ENCODE results near the gene ZNF436. TPM values are rescaled to one million over a fixed set of nuclear protein-coding genes. Genes with fewer than 3 reads are reported as not detected.
A peak's percentile ranks its signal among the peaks of the same experiment; 100 is the strongest.

ZNF436 gene
- total and polyA plus RNA-seq, 9 of the 15 experiments (the other 6 are each of a cell fraction or from before 2014, with no cell fraction given) = 2.1 to 11.3 (median 6.8) TPM

DNA sequence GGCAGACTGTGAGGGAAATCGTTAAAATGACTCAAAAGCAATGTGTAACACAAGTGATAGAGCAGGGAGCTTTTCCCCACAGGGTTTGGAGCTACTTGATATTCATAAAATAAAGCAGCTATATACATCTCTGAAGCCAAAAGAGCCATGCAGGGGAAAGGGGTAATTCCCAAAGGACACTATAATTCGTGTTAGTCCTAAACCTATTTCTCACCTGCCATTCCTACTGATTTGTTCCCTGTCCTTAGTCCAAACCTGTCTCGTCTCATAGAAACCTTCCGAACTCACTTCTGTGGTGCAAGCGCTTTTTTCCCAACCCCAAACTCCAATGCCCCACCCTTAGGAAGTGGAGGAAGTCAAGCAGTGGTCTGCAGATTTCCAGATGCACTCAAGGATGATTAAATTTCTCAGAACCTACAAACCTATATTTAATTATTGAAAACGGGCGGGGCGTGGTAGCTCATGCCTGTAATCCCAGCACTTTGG lies 24.6 kb downstream of the ZNF436 start (continued):
- TF ChIP-seq, protein P1, sequence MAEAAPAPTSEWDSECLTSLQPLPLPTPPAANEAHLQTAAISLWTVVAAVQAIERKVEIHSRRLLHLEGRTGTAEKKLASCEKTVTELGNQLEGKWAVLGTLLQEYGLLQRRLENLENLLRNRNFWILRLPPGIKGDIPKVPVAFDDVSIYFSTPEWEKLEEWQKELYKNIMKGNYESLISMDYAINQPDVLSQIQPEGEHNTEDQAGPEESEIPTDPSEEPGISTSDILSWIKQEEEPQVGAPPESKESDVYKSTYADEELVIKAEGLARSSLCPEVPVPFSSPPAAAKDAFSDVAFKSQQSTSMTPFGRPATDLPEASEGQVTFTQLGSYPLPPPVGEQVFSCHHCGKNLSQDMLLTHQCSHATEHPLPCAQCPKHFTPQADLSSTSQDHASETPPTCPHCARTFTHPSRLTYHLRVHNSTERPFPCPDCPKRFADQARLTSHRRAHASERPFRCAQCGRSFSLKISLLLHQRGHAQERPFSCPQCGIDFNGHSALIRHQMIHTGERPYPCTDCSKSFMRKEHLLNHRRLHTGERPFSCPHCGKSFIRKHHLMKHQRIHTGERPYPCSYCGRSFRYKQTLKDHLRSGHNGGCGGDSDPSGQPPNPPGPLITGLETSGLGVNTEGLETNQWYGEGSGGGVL (CRISPR knock-in tag; IDR thresholded peaks at IDR 0.05) = no peak
- TF ChIP-seq ATF1 (CRISPR knock-in tag; IDR thresholded peaks at IDR 0.05) (no peak), ATF1 (tag; IDR thresholded peaks at IDR 0.05) (no peak), ZNF354B (CRISPR knock-in tag; IDR thresholded peaks at IDR 0.05) (no peak), SIRT6 (IDR thresholded peaks at IDR 0.05; ENCODE audit: low read depth, low read length) (no peak), ZNF253 (CRISPR knock-in tag; conservative IDR thresholded peaks at IDR 0.05) (no peak), BRF1 (IDR thresholded peaks at IDR 0.05; ENCODE audit: borderline replicate concordance, extremely low read depth, insufficient read length) (no peak), LARP7 (IDR thresholded peaks at IDR 0.05) (no peak), ZBTB1 (CRISPR knock-in tag; IDR thresholded peaks at IDR 0.05; ENCODE audit: borderline replicate concordance, low read depth) (no peak; the same call in 1 of the 2 replicates)
- TF ChIP-seq, protein P2, sequence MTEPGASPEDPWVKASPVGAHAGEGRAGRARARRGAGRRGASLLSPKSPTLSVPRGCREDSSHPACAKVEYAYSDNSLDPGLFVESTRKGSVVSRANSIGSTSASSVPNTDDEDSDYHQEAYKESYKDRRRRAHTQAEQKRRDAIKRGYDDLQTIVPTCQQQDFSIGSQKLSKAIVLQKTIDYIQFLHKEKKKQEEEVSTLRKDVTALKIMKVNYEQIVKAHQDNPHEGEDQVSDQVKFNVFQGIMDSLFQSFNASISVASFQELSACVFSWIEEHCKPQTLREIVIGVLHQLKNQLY (CRISPR knock-in tag; conservative IDR thresholded peaks at IDR 0.05) = no peak
- TF ChIP-seq, protein P3, sequence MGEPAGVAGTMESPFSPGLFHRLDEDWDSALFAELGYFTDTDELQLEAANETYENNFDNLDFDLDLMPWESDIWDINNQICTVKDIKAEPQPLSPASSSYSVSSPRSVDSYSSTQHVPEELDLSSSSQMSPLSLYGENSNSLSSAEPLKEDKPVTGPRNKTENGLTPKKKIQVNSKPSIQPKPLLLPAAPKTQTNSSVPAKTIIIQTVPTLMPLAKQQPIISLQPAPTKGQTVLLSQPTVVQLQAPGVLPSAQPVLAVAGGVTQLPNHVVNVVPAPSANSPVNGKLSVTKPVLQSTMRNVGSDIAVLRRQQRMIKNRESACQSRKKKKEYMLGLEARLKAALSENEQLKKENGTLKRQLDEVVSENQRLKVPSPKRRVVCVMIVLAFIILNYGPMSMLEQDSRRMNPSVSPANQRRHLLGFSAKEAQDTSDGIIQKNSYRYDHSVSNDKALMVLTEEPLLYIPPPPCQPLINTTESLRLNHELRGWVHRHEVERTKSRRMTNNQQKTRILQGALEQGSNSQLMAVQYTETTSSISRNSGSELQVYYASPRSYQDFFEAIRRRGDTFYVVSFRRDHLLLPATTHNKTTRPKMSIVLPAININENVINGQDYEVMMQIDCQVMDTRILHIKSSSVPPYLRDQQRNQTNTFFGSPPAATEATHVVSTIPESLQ (CRISPR knock-in tag; IDR thresholded peaks at IDR 0.05) = no peak; the same call in 1 of the 2 replicates
- TF ChIP-seq, protein P4, sequence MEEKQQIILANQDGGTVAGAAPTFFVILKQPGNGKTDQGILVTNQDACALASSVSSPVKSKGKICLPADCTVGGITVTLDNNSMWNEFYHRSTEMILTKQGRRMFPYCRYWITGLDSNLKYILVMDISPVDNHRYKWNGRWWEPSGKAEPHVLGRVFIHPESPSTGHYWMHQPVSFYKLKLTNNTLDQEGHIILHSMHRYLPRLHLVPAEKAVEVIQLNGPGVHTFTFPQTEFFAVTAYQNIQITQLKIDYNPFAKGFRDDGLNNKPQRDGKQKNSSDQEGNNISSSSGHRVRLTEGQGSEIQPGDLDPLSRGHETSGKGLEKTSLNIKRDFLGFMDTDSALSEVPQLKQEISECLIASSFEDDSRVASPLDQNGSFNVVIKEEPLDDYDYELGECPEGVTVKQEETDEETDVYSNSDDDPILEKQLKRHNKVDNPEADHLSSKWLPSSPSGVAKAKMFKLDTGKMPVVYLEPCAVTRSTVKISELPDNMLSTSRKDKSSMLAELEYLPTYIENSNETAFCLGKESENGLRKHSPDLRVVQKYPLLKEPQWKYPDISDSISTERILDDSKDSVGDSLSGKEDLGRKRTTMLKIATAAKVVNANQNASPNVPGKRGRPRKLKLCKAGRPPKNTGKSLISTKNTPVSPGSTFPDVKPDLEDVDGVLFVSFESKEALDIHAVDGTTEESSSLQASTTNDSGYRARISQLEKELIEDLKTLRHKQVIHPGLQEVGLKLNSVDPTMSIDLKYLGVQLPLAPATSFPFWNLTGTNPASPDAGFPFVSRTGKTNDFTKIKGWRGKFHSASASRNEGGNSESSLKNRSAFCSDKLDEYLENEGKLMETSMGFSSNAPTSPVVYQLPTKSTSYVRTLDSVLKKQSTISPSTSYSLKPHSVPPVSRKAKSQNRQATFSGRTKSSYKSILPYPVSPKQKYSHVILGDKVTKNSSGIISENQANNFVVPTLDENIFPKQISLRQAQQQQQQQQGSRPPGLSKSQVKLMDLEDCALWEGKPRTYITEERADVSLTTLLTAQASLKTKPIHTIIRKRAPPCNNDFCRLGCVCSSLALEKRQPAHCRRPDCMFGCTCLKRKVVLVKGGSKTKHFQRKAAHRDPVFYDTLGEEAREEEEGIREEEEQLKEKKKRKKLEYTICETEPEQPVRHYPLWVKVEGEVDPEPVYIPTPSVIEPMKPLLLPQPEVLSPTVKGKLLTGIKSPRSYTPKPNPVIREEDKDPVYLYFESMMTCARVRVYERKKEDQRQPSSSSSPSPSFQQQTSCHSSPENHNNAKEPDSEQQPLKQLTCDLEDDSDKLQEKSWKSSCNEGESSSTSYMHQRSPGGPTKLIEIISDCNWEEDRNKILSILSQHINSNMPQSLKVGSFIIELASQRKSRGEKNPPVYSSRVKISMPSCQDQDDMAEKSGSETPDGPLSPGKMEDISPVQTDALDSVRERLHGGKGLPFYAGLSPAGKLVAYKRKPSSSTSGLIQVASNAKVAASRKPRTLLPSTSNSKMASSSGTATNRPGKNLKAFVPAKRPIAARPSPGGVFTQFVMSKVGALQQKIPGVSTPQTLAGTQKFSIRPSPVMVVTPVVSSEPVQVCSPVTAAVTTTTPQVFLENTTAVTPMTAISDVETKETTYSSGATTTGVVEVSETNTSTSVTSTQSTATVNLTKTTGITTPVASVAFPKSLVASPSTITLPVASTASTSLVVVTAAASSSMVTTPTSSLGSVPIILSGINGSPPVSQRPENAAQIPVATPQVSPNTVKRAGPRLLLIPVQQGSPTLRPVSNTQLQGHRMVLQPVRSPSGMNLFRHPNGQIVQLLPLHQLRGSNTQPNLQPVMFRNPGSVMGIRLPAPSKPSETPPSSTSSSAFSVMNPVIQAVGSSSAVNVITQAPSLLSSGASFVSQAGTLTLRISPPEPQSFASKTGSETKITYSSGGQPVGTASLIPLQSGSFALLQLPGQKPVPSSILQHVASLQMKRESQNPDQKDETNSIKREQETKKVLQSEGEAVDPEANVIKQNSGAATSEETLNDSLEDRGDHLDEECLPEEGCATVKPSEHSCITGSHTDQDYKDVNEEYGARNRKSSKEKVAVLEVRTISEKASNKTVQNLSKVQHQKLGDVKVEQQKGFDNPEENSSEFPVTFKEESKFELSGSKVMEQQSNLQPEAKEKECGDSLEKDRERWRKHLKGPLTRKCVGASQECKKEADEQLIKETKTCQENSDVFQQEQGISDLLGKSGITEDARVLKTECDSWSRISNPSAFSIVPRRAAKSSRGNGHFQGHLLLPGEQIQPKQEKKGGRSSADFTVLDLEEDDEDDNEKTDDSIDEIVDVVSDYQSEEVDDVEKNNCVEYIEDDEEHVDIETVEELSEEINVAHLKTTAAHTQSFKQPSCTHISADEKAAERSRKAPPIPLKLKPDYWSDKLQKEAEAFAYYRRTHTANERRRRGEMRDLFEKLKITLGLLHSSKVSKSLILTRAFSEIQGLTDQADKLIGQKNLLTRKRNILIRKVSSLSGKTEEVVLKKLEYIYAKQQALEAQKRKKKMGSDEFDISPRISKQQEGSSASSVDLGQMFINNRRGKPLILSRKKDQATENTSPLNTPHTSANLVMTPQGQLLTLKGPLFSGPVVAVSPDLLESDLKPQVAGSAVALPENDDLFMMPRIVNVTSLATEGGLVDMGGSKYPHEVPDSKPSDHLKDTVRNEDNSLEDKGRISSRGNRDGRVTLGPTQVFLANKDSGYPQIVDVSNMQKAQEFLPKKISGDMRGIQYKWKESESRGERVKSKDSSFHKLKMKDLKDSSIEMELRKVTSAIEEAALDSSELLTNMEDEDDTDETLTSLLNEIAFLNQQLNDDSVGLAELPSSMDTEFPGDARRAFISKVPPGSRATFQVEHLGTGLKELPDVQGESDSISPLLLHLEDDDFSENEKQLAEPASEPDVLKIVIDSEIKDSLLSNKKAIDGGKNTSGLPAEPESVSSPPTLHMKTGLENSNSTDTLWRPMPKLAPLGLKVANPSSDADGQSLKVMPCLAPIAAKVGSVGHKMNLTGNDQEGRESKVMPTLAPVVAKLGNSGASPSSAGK (IDR thresholded peaks at IDR 0.05) = peak; percentile 3; the same call in 1 of the 2 replicates
